ENCODE measurements around the gene PSD2. TPM values are rescaled to one million over a fixed set of nuclear protein-coding genes. Genes with fewer than 3 reads are reported as not detected.
"Not testable (repeated sequence)": the region's sequence is repeated elsewhere in the genome, so short reads cannot be mapped to it uniquely, and the experiment has no call there.

The PSD2 gene
- total RNA-seq, 1 donor from 2014 or later = 0.15 TPM

DNA sequence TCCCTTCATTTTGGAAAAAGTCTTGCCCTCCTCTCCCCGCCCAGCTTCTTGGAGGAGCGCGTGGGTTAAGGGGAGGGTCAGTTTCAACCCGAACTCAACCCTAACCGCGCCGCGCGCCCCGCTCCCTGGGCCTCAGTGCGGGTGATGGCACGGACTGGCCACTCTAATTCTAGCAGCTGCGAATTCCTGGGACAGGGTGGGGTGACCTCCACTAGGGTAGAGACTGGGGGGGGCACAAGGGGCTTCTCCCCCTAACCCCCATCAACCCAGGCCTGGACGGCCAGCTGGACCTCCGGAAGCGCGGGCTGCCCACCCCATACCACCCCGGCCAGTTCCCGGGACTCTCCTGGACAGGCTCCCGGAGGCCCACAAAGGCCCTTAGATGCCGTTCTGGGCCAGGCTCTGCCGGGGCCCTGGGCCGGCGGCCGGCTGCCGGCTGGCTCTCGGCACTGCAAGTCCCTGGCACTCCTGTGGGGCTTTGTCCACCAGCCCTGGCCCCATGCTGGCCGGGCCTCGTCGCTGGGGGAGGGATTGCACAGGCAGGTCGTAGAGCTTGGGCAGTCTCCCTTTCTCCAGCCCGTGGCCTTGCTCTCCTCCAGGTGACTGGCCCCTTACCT lies 7.2 kb upstream of the PSD2 start:
- Mint-ChIP-seq H3K9me3 (ENCODE audit: unreplicated experiment) (no peaks in the 10 kb centered on the region), H3K4me1 (ENCODE audit: unreplicated experiment) (no peaks in the 10 kb centered on the region), H3K27me3 (ENCODE audit: unreplicated experiment) (peaks cover 2% of the 10 kb centered on the region), H3K4me3 (ENCODE audit: unreplicated experiment) (no peak overlapping the region), H3K27ac (ENCODE audit: unreplicated experiment) (no peak overlapping the region), H3K36me3 (ENCODE audit: low read depth, unreplicated experiment) (no peaks in the 10 kb centered on the region)
- TF ChIP-seq, protein P1, sequence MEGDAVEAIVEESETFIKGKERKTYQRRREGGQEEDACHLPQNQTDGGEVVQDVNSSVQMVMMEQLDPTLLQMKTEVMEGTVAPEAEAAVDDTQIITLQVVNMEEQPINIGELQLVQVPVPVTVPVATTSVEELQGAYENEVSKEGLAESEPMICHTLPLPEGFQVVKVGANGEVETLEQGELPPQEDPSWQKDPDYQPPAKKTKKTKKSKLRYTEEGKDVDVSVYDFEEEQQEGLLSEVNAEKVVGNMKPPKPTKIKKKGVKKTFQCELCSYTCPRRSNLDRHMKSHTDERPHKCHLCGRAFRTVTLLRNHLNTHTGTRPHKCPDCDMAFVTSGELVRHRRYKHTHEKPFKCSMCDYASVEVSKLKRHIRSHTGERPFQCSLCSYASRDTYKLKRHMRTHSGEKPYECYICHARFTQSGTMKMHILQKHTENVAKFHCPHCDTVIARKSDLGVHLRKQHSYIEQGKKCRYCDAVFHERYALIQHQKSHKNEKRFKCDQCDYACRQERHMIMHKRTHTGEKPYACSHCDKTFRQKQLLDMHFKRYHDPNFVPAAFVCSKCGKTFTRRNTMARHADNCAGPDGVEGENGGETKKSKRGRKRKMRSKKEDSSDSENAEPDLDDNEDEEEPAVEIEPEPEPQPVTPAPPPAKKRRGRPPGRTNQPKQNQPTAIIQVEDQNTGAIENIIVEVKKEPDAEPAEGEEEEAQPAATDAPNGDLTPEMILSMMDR (IDR thresholded peaks at IDR 0.05; ENCODE audit: unreplicated experiment) = no peak
- DNase-seq (ENCODE audit: low spot score) = no peak

DNA sequence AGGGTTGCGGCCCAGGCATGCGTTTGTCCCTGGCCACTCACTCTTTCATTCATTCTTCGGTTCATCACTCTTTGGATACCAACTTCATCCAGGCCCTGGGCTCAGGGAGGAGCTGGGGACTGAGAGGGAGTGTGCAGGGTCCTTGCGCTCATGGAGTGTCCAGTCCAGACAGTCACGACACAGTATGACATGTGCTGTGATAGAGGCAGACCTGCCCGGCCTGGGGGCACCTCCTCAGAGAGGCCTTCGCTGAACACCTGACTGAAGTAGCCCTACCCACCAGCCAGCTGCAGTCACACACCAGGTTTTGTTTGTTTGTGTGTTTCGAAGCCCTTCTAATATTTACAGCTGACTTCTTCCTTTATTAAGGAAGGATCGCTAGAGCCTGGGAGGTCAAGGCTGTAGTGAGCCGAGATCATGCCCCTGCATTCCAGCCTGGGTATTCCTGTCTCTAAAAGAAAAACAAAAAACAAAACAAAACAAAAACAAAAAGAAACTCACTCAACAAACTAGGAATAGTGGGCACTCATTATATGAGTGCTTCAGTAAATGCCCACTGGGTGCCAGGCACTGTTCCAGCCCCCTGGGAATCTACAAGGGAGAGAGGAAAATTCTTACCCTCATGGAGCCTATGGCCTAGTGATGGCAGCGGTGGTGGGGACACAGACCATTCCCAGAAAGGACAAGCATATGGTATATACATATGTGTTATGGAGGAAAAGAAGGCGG lies 6.3 kb upstream of the PSD2 start:
- no peak overlapping the region for H3K4me3 Mint-ChIP-seq (ENCODE audit: unreplicated experiment)
- no peaks in the 10 kb centered on the region for H3K4me1 Mint-ChIP-seq (ENCODE audit: unreplicated experiment)
- peaks cover 3% of the 10 kb centered on the region for H3K36me3 Mint-ChIP-seq (ENCODE audit: low read depth, unreplicated experiment)
- DNase-seq (ENCODE audit: low spot score) = no peak
- peaks cover 4% of the 10 kb centered on the region for H3K27me3 Mint-ChIP-seq (ENCODE audit: unreplicated experiment)
- H3K9me3 Mint-ChIP-seq (ENCODE audit: unreplicated experiment) = no peaks in the 10 kb centered on the region
- no peak overlapping the region for H3K27ac Mint-ChIP-seq (ENCODE audit: unreplicated experiment)
- TF ChIP-seq, protein P1 (IDR thresholded peaks at IDR 0.05; ENCODE audit: unreplicated experiment) = no peak

DNA sequence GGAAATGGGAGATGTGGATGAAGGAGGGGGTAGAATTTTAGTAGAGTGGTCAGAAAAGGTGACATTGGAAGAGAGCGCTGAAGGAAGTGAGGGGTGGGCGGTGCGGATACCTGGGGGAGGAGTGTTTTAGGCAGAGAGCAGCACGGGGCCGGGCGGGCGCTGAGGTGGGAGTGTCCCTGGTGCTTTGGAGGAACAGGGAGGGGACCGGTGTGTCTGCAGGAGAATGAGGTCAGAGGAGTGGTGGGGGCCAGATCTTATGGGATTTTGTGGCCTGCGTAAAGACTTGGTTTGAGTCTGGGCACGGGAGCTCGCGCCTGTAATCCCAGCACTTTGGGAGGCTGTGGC lies 5.8 kb upstream of the PSD2 start:
- TF ChIP-seq, protein P1 (IDR thresholded peaks at IDR 0.05; ENCODE audit: unreplicated experiment) = no peak
- Mint-ChIP-seq H3K36me3 (ENCODE audit: low read depth, unreplicated experiment) (peaks cover 6% of the 10 kb centered on the region), H3K27me3 (ENCODE audit: unreplicated experiment) (peaks cover 5% of the 10 kb centered on the region), H3K27ac (ENCODE audit: unreplicated experiment) (no peak overlapping the region), H3K4me1 (ENCODE audit: unreplicated experiment) (no peaks in the 10 kb centered on the region), H3K4me3 (ENCODE audit: unreplicated experiment) (no peak overlapping the region), H3K9me3 (ENCODE audit: unreplicated experiment) (no peaks in the 10 kb centered on the region)
- DNase-seq (ENCODE audit: low spot score) = no peak

DNA sequence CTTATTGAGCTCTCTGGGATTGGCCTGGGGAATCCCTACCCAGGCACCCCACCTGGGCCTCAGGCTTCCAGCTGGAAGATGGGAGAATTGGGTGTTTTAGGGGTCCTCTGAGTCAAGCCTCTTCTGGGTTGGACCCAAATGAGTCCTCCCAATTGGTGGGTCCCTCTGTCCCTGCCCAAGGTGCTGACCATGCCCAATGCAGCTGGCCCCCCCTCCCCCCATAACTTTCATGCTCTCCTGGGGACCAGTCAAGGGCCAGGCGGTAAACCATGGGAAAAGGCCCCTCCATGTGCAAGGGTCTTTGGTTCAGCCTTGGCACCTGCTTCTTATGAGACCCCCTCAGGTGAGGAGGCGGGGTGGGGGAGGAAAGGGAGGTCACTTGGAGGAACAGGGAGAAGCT lies 3.4 kb upstream of the PSD2 start:
- Mint-ChIP-seq H3K27me3 (ENCODE audit: unreplicated experiment) (peaks cover 5% of the 10 kb centered on the region), H3K36me3 (ENCODE audit: low read depth, unreplicated experiment) (peaks cover 6% of the 10 kb centered on the region)
- TF ChIP-seq, protein P1 (IDR thresholded peaks at IDR 0.05; ENCODE audit: unreplicated experiment) = no peak

DNA sequence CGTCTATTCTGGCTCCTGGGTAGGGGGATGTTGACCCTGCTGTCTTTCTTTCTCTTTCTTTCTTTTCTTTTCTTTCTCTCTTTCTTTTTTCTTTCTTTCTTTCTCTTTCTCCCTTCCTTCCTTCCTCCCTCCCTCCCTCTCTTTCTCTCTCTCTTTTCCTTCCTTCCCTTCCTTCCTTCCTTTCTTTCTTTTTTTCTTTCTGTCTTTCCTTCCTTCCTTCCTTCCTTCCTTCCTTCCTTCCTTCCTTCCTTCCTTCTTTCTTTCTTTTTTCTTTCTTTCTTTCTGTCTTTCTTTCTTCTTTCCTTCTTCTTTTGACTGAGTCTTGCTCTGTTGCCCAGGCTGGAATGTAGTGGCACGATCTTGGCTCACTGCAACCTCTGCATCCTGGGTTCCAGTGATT lies 3.0 kb upstream of the PSD2 start:
- H3K36me3 Mint-ChIP-seq (ENCODE audit: low read depth, unreplicated experiment); H3K27ac Mint-ChIP-seq (ENCODE audit: unreplicated experiment); H3K27me3 Mint-ChIP-seq (ENCODE audit: unreplicated experiment); DNase-seq (ENCODE audit: low spot score); H3K4me1 Mint-ChIP-seq (ENCODE audit: unreplicated experiment); H3K9me3 Mint-ChIP-seq (ENCODE audit: unreplicated experiment); H3K4me3 Mint-ChIP-seq (ENCODE audit: unreplicated experiment): not testable (repeated sequence)

More for the DNA sequence above, 3.4 kb upstream of the PSD2 start:
- Mint-ChIP-seq H3K4me1 (ENCODE audit: unreplicated experiment) (no peaks in the 10 kb centered on the region), H3K4me3 (ENCODE audit: unreplicated experiment) (no peak overlapping the region), H3K27ac (ENCODE audit: unreplicated experiment) (no peak overlapping the region), H3K9me3 (ENCODE audit: unreplicated experiment) (no peaks in the 10 kb centered on the region)
- no peak for DNase-seq (ENCODE audit: low spot score)

Data from endothelial cell (in vitro differentiated cells).